SU-DHL-6 (cell line): ENCODE measurements around the gene OXSR1.

ENCODE experiments used
- H2AFZ ChIP-seq: fragments of 200-600 bp; sonication (generic); 2 replicates; pipeline ENCODE4 v1.6.1; 2014; ENCODE audit warnings: low read depth, mild to moderate bottlenecking, moderate library complexity, mixed read lengths, antibody characterized with exemption, low read length; ENCODE audit not compliant: severe bottlenecking
- H3F3A ChIP-seq: fragments of 200-600 bp; shearing (Covaris generic); 2 replicates; pipeline ENCODE4 v1.6.0; 2016; ENCODE audit warnings: antibody characterized with exemption, mild to moderate bottlenecking; ENCODE audit not compliant: insufficient read depth
- H3K27ac ChIP-seq: fragments of 200-600 bp; sonication (generic); 2 replicates; pipeline ENCODE4 v1.5.1; 2016; ENCODE audit warnings: low read depth, mild to moderate bottlenecking, low read length, moderate library complexity, mixed read lengths
- H3K27me3 ChIP-seq: fragments of 200-600 bp; sonication (generic), shearing (Covaris generic); 2 replicates; pipeline ENCODE4 v1.6.0; 2014; ENCODE audit warnings: mild to moderate bottlenecking, low read length
- H3K36me3 ChIP-seq: fragments of 200-600 bp; sonication (generic); 2 replicates; pipeline ENCODE4 v1.6.1; 2014; ENCODE audit warnings: mild to moderate bottlenecking, low read length, mixed read lengths
- H3K4me2 ChIP-seq: fragments of 300-600, 200-600 bp; shearing (Covaris generic), sonication (generic); 2 replicates; pipeline ENCODE4 v1.6.0; 2014; ENCODE audit warnings: low read length, low read depth, mild to moderate bottlenecking; ENCODE audit not compliant: poor library complexity, severe bottlenecking
- H3K4me3 ChIP-seq: fragments of 200-600 bp; sonication (generic); 2 replicates; pipeline ENCODE4 v1.5.1; 2014; ENCODE audit warnings: antibody characterized with exemption, low read length, mild to moderate bottlenecking, mixed read lengths; ENCODE audit not compliant: insufficient read depth, poor library complexity, severe bottlenecking
- H3K79me2 ChIP-seq: fragments of 200-600 bp; sonication (generic); 2 replicates; pipeline ENCODE4 v1.6.1; 2014; ENCODE audit warnings: mild to moderate bottlenecking, low read length, moderate library complexity; ENCODE audit not compliant: insufficient read depth
- H3K9ac ChIP-seq: fragments of 200-600 bp; sonication (generic); 2 replicates; pipeline ENCODE4 v1.7.0; 2014; ENCODE audit warnings: mild to moderate bottlenecking, low read length
- H3K9me2 ChIP-seq: fragments of 200-600 bp; sonication (generic); replicated peaks from 2 replicates; pipeline ENCODE4 v1.6.1; 2014; ENCODE audit warnings: low read length; ENCODE audit not compliant: insufficient read depth
- H3K9me3 ChIP-seq: fragments of 200-600 bp; sonication (generic); 2 replicates; pipeline ENCODE4 v1.6.1; 2014; ENCODE audit warnings: low read length, mixed read lengths; ENCODE audit not compliant: insufficient read depth
- H4K20me1 ChIP-seq: fragments of 200-600 bp; sonication (generic); 2 replicates; pipeline ENCODE4 v1.6.1; 2014; ENCODE audit warnings: low read depth, mild to moderate bottlenecking, antibody characterized with exemption, low read length, moderate library complexity, mixed read lengths
- EZH2phosphoT487 ChIP-seq: fragments of 200-600 bp; sonication (generic), shearing (Covaris generic); conservative IDR thresholded peaks from 2 replicates; pipeline ENCODE4 v1.6.1; 2018; ENCODE audit warnings: mild to moderate bottlenecking, antibody characterized with exemption, low read length, moderate library complexity, mixed read lengths
- TF ChIP-seq, protein P1 (sequence below): fragments of 200-600 bp; sonication (generic); IDR thresholded peaks from one replicate; pipeline ENCODE4 v1.5.1; 2017; ENCODE audit warnings: antibody characterized with exemption, mild to moderate bottlenecking, low read length, moderate library complexity; ENCODE audit not compliant: insufficient read depth, poor library complexity, severe bottlenecking

Gene OXSR1

DNA sequence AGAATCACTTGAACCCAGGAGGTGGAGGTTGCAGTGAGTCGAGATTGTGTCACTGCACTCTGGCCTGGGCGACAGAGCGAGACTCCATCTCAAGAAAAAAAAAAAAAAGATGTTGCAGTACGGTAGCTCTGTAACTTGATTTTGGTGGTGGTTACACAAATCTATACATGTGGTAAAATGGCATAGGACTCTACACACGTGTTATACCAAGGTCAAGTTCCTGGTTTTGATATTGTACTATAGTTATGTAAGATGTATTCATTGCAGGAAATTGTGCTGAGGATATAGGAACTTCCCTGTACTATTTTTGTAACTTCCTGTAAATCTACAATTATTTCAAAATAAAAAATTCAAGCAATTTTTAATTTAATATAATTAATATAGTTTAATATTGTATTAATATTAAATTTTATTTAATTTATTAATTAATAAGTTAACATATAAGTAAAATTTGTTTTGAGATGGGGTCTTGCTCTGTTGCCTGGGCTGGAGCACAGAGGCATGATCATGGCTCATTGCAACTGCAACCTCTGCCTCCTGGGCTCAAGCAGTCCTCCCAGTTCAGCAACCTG lies 16.9 kb upstream of the OXSR1 start:
- H3F3A ChIP-seq, result no peaks in the 10 kb centered on the region
- no peak overlapping the region for H2AFZ ChIP-seq
- H3K36me3 ChIP-seq, result no peaks in the 10 kb centered on the region
- H3K9me2 ChIP-seq, result no peaks in the 10 kb centered on the region
- no peak overlapping the region for H3K27ac ChIP-seq
- no peak overlapping the region for H3K9ac ChIP-seq
- H3K27me3 ChIP-seq, result no peaks in the 10 kb centered on the region
- H4K20me1 ChIP-seq, result no peaks in the 10 kb centered on the region
- H3K9me3 ChIP-seq, result 0 out of 2 replicates have a peak, but pooled peaks cover 4% of the 10 kb centered on the region
- no peak overlapping the region for H3K4me2 ChIP-seq
- no peaks in the 10 kb centered on the region for H3K79me2 ChIP-seq
- TF ChIP-seq, protein P1, sequence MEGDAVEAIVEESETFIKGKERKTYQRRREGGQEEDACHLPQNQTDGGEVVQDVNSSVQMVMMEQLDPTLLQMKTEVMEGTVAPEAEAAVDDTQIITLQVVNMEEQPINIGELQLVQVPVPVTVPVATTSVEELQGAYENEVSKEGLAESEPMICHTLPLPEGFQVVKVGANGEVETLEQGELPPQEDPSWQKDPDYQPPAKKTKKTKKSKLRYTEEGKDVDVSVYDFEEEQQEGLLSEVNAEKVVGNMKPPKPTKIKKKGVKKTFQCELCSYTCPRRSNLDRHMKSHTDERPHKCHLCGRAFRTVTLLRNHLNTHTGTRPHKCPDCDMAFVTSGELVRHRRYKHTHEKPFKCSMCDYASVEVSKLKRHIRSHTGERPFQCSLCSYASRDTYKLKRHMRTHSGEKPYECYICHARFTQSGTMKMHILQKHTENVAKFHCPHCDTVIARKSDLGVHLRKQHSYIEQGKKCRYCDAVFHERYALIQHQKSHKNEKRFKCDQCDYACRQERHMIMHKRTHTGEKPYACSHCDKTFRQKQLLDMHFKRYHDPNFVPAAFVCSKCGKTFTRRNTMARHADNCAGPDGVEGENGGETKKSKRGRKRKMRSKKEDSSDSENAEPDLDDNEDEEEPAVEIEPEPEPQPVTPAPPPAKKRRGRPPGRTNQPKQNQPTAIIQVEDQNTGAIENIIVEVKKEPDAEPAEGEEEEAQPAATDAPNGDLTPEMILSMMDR, result no peak
- no peak for TF ChIP-seq EZH2phosphoT487
- no peak overlapping the region for H3K4me3 ChIP-seq

DNA sequence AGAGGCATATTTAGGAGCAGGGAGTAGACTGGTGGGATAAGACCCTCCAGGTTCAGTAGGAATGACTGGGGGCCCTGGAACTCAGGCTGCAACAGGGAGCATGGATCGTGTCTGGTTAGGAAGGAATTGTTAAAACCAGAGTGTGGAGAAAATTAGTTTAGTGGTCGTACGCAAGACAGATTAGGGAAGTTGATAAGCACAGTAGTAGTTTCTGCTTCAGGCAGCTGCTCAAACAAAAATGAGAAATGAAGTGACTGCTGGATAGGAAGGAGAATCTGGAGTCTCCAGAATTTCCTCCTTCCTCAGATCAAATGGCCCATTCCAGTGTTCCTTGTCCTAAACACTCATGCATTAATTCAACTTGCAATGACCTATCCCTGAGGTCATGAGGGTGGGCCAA lies 15.6 kb upstream of the OXSR1 start:
- peak overlapping the region; percentile 61 for H2AFZ ChIP-seq

GRCh38 chr3:38150780-38151528 lies 14.4 kb upstream of the OXSR1 start:
- no peaks in the 10 kb centered on the region for H3K9me2 ChIP-seq
- no peak overlapping the region for H3K4me2 ChIP-seq
- H3K27ac ChIP-seq, result no peak overlapping the region
- H3K9me3 ChIP-seq, result 0 out of 2 replicates have a peak, but pooled peaks cover 4% of the 10 kb centered on the region
- no peaks in the 10 kb centered on the region for H3F3A ChIP-seq
- no peak overlapping the region for H3K4me3 ChIP-seq
- H3K36me3 ChIP-seq, result no peaks in the 10 kb centered on the region
- no peaks in the 10 kb centered on the region for H3K27me3 ChIP-seq
- no peaks in the 10 kb centered on the region for H3K79me2 ChIP-seq
- H4K20me1 ChIP-seq, result no peaks in the 10 kb centered on the region
- no peak overlapping the region for H3K9ac ChIP-seq
- peak overlapping the region; percentile 12 for H2AFZ ChIP-seq
- TF ChIP-seq EZH2phosphoT487, result no peak
- TF ChIP-seq, protein P1, result no peak

More for the DNA sequence above, 15.6 kb upstream of the OXSR1 start:
- H3K4me3 ChIP-seq, result no peak overlapping the region
- H3K9ac ChIP-seq, result no peak overlapping the region
- no peaks in the 10 kb centered on the region for H3K27me3 ChIP-seq
- no peak overlapping the region for H3K27ac ChIP-seq
- TF ChIP-seq, protein P1, result no peak
- H3F3A ChIP-seq, result no peaks in the 10 kb centered on the region
- H3K9me2 ChIP-seq, result no peaks in the 10 kb centered on the region
- H3K36me3 ChIP-seq, result no peaks in the 10 kb centered on the region
- no peaks in the 10 kb centered on the region for H3K79me2 ChIP-seq
- H3K9me3 ChIP-seq, result 0 out of 2 replicates have a peak, but pooled peaks cover 4% of the 10 kb centered on the region
- H3K4me2 ChIP-seq, result no peak overlapping the region
- H4K20me1 ChIP-seq, result no peaks in the 10 kb centered on the region
